B cell (primary cell): ENCODE measurements around the gene FXYD1. TPM values are rescaled to one million over a fixed set of nuclear protein-coding genes. Genes with fewer than 3 reads are reported as not detected.

ENCODE experiments used
- ATAC-seq: fragments of 200-7000 bp; cut with Tn5 transposase; one replicate; pipeline ENCODE4 v1.10.0; 2021; ENCODE audit warnings: low read depth, mild to moderate bottlenecking, moderate number of reproducible peaks, moderate library complexity
- CTCF ChIA-PET: fragments of 350-600 bp; sonication (Branson Sonifier 250); formaldehyde crosslinking; loops from one replicate; lab custom pipeline; 2021; ENCODE audit warnings: antibody characterized with exemption, inconsistent platforms; lab: Charles Lee
- POLR2A ChIA-PET: fragments of 350-600 bp; sonication (Branson Sonifier 250); formaldehyde crosslinking; loops from one replicate; lab custom pipeline; 2021; ENCODE audit warnings: antibody characterized with exemption; lab: Charles Lee
- DNase-seq: peaks from one replicate; pipeline ENCODE4 v3.0.0; 2013
- H2AFZ ChIP-seq: 2 replicates; pipeline ENCODE4 v1.6.1; 2012; ENCODE audit warnings: mild to moderate bottlenecking, low read depth, low read length; ENCODE audit not compliant: insufficient read depth, poor library complexity, severe bottlenecking
- H3K27ac ChIP-seq, 2 donors: 1 replicate in 1 of 2; 2 replicates in 1 of 2; pipeline ENCODE4 v1.5.1; 2012 to 2013; ENCODE audit warnings: low read length in 2 of 2, mild to moderate bottlenecking in 2 of 2, moderate library complexity in 1 of 2
- H3K27me3 ChIP-seq, 4 experiments: fragments of 200-600 bp in 1 of 4; sonication (generic) in 1 of 4; replicated peaks in 1 of 4; 1 replicate in 2 of 4; 2 replicates in 2 of 4; pipeline versions ENCODE4 v1.6.1 to v1.7.0; 2013 to 2016; ENCODE audit warnings: low read length in 3 of 4, mild to moderate bottlenecking in 2 of 4, mixed read lengths in 1 of 4, moderate library complexity in 1 of 4; ENCODE audit not compliant: insufficient read depth in 4 of 4, control insufficient read depth in 3 of 4; ENCODE audit errors: control extremely low read depth in 1 of 4
- H3K36me3 ChIP-seq, 2 experiments: replicated peaks in 1 of 2; 1 replicate in 1 of 2; 2 replicates in 1 of 2; pipeline versions ENCODE4 v1.6.1 to v1.7.1; 2013; ENCODE audit warnings: low read length in 1 of 2; ENCODE audit not compliant: insufficient read depth in 2 of 2, control insufficient read depth in 1 of 2; ENCODE audit errors: control extremely low read depth in 1 of 2, extremely low read depth in 1 of 2
- H3K4me1 ChIP-seq, 2 donors: fragments of 200-600 bp in 1 of 2; sonication (generic) in 1 of 2; 1 replicate in 1 of 2; 2 replicates in 1 of 2; pipeline versions ENCODE4 v1.5.1 to v1.6.1; 2013 to 2017; ENCODE audit warnings: low read length in 2 of 2; ENCODE audit not compliant: control insufficient read depth in 2 of 2, insufficient read depth in 2 of 2
- H3K4me2 ChIP-seq: replicated peaks from 2 replicates; pipeline ENCODE3; 2012; ENCODE audit warnings: mild to moderate bottlenecking, low read depth, low read length; ENCODE audit not compliant: poor library complexity, severe bottlenecking
- H3K4me3 ChIP-seq, 5 experiments: fragments of 200-600 bp in 1 of 5; sonication (generic) in 1 of 5; 1 replicate in 3 of 5; 2 replicates in 2 of 5; pipeline versions ENCODE4 v1.5.1 to v1.7.0; 2011 to 2016; ENCODE audit warnings: low read length in 4 of 5, mild to moderate bottlenecking in 4 of 5, low read depth in 2 of 5, control low read depth in 1 of 5, moderate library complexity in 1 of 5; ENCODE audit not compliant: insufficient read depth in 1 of 5; ENCODE audit errors: control extremely low read depth in 1 of 5, extremely low read depth in 1 of 5
- H3K79me2 ChIP-seq: fragments of 200-600 bp; sonication (generic); one replicate; pipeline ENCODE4 v1.6.0; 2016; ENCODE audit warnings: low read length; ENCODE audit not compliant: control insufficient read depth, insufficient read depth
- H3K9ac ChIP-seq: fragments of 200-600 bp; sonication (generic); 2 replicates; pipeline ENCODE4 v1.6.1; 2017; ENCODE audit warnings: mild to moderate bottlenecking, low read length, moderate library complexity
- H3K9me3 ChIP-seq, 3 donors: one replicate each; pipeline versions ENCODE4 v1.6.1 to v1.7.1; 2013; ENCODE audit warnings: low read length in 2 of 3; ENCODE audit not compliant: control insufficient read depth in 2 of 3, insufficient read depth in 1 of 3; ENCODE audit errors: control extremely low read depth in 1 of 3
- H4K20me1 ChIP-seq: 2 replicates; pipeline ENCODE4 v1.6.0; 2012; ENCODE audit warnings: mild to moderate bottlenecking, low read length; ENCODE audit not compliant: insufficient read depth, control insufficient read depth, poor library complexity, severe bottlenecking
- H3K27ac Mint-ChIP-seq: one replicate; pipeline ENCODE4 v1.8.0; 2021; ENCODE audit warnings: mixed read lengths
- H3K27me3 Mint-ChIP-seq: one replicate; pipeline ENCODE4 v1.8.0; 2021; ENCODE audit warnings: mixed read lengths
- H3K4me1 Mint-ChIP-seq: one replicate; pipeline ENCODE4 v1.8.0; 2021; ENCODE audit warnings: mixed read lengths
- H3K4me3 Mint-ChIP-seq: one replicate; pipeline ENCODE4 v1.8.0; 2021; ENCODE audit warnings: mixed read lengths
- H3K9me3 Mint-ChIP-seq: one replicate; pipeline ENCODE4 v1.8.0; 2022; ENCODE audit warnings: mixed read lengths; ENCODE audit not compliant: insufficient read depth
- EZH2 ChIP-seq: IDR thresholded peaks from 2 replicates; pipeline ENCODE4 v1.6.1; 2012; ENCODE audit warnings: borderline replicate concordance, low read depth, mild to moderate bottlenecking, moderate library complexity, low read length; ENCODE audit not compliant: insufficient read depth, poor library complexity, severe bottlenecking
- WGBS: methylation state at CpG from one replicate; pipeline ENCODE4 v1.1.5; 2013; ENCODE audit warnings: missing lambda C conversion rate; ENCODE audit not compliant: insufficient coverage; 5-methylcytosine and 5-hydroxymethylcytosine counted together
- intact Hi-C: fragments of 100-400 bp; cut with micrococcal nuclease; formaldehyde crosslinking; loops from one replicate; pipeline ENCODE4 v1.10.0; 2022
- polyA plus RNA-seq: library from polyadenylated mRNA; depleted of rRNA; stranded (reverse); fragments of >200 nt; gene quantifications from 2 replicates; pipeline ENCODE4 v1.2.3, GENCODE V29; 2012
- total RNA-seq, 2 donors: library from RNA; stranded (reverse); fragments of 120-200 nt in 1 of 2; gene quantifications; 1 replicate in 1 of 2; 2 replicates in 1 of 2; pipeline versions ENCODE4 v1.2.3 to v1.2.4, GENCODE V29; 2013 to 2022
- TF ChIP-seq, protein P1 (sequence below): fragments of 200-600 bp; IDR thresholded peaks from one replicate; pipeline ENCODE4 v1.8.0; 2022; ENCODE audit warnings: antibody characterized with exemption, mild to moderate bottlenecking

The FXYD1 gene
- total and polyA plus RNA-seq, 2 donors (not counting 1 experiment from before 2014, with no cell fraction given), result 3.1 to 4.7 TPM

DNA sequence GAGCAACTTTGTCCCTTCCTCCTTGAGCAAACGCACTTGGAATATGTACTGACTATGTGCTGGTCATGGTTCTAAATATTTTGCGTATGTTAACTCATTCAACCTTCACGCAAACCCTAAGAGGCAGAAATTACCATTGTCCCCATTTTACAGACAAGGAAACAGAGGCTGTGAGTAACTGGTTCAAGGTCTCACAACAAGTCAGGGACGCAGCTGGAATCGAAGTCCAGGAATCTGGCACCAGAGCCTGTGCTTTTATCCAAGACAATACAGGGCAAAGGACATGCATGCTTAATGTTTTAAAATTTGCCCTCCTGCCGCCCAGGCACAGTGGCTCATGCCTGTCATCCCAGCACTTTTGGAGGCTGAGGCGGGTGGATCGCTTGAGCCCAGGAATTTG lies 21.0 kb downstream of the FXYD1 start:
- Mint-ChIP-seq H3K27me3 (no peaks in the 10 kb centered on the region), H3K4me1 (peaks cover 37% of the 10 kb centered on the region), H3K27ac (no peak overlapping the region), H3K4me3 (no peak overlapping the region), H3K9me3 (no peaks in the 10 kb centered on the region)
- POLR2A ChIA-PET, result interaction anchor here (0.5 kb wide), 1 partner anchor 16 kb away, joined by 3 read pairs; the partner anchor contains the start of gene FXYD7
- 100% methylated on average over 5 of the region's 8 CpGs for WGBS
- no peak overlapping the region for H3K4me3 ChIP-seq
- H2AFZ ChIP-seq, result no peak overlapping the region
- H3K4me1 ChIP-seq, result peaks cover 14% of the 10 kb centered on the region in 2 donors
- CTCF ChIA-PET, result interaction anchor here (1.2 to 1.5 kb wide), 2 partner anchors 18 to 77 kb away, joined by 3 read pairs; no protein-coding TSS in a partner anchor
- H3K79me2 ChIP-seq, result peaks cover 41% of the 10 kb centered on the region
- peaks cover 57% of the 10 kb centered on the region for H4K20me1 ChIP-seq
- no peak overlapping the region for H3K27ac ChIP-seq
- peaks cover 0 to 11% (median 7%) of the 10 kb centered on the region in 3 donors for H3K9me3 ChIP-seq
- H3K36me3 ChIP-seq, result peaks cover 14 to 81% of the 10 kb centered on the region in 2 experiments
- TF ChIP-seq, protein P1, sequence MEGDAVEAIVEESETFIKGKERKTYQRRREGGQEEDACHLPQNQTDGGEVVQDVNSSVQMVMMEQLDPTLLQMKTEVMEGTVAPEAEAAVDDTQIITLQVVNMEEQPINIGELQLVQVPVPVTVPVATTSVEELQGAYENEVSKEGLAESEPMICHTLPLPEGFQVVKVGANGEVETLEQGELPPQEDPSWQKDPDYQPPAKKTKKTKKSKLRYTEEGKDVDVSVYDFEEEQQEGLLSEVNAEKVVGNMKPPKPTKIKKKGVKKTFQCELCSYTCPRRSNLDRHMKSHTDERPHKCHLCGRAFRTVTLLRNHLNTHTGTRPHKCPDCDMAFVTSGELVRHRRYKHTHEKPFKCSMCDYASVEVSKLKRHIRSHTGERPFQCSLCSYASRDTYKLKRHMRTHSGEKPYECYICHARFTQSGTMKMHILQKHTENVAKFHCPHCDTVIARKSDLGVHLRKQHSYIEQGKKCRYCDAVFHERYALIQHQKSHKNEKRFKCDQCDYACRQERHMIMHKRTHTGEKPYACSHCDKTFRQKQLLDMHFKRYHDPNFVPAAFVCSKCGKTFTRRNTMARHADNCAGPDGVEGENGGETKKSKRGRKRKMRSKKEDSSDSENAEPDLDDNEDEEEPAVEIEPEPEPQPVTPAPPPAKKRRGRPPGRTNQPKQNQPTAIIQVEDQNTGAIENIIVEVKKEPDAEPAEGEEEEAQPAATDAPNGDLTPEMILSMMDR, result no peak
- TF ChIP-seq EZH2, result no peak
- intact Hi-C loops, result loop anchor here (10.0 kb wide), 1 partner anchor 305 kb away; no protein-coding TSS in a partner anchor
- no peak overlapping the region for H3K9ac ChIP-seq
- H3K27me3 ChIP-seq, result no peaks in the 10 kb centered on the region
- ATAC-seq (no peak), DNase-seq (no peak)
- H3K4me2 ChIP-seq, result no peak overlapping the region

DNA sequence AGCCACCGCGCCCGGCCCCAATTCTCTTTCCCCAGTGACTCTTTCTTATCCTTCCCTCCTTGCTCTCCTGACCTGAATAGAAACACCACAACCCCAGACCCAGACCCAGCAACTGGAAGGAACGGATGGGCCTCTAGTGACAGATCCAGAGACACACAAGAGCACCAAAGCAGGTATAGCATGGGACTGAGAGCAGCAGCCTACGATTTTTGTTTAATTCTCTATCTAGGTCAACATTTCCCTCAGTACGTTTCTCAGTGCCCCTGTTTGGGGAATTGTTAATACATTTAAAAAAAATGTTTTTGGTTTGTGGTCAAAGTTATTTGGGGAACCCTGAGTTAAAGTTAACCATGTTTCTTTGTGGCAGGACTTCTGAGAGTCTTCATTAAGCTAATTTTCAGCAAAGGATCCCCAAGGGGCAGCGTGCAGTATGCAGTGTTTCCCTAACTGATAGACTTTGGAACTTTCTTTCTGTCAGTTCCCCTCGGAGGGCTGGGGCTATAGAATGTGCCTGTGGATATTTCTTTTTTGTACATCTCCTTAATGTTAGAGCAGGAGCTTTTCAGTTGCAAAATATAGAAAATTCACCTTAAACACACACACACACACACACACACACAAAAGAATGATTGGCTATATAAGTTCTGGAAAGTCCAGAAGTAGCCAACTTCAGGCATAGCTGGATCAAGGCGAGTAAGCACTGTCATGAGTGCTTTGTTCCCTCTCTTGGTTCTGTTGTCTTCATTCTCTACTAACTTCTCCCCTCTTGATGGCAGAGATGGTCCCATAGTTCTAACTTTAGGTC lies 22.2 kb downstream of the FXYD1 start:
- Histone ChIP-seq H3K9ac (no peak overlapping the region), H4K20me1 (peaks cover 49% of the 10 kb centered on the region), H3K4me2 (no peak overlapping the region), H3K9me3 (peaks cover 0 to 11% (median 7%) of the 10 kb centered on the region in 3 donors), H3K4me3 (no peak overlapping the region), H3K27me3 (no peaks in the 10 kb centered on the region), H3K4me1 (peaks cover 9 to 10% of the 10 kb centered on the region in 2 donors), H2AFZ (no peak overlapping the region), H3K36me3 (peaks cover 14 to 93% of the 10 kb centered on the region in 2 experiments), H3K79me2 (peaks cover 28% of the 10 kb centered on the region), H3K27ac (peak overlapping the region in 1 of 2 donors; percentile 2)
- ATAC-seq, result no peak
- Mint-ChIP-seq H3K4me1 (peaks cover 29% of the 10 kb centered on the region), H3K9me3 (no peaks in the 10 kb centered on the region), H3K27ac (peak overlapping the region; percentile 38), H3K27me3 (no peaks in the 10 kb centered on the region), H3K4me3 (no peak overlapping the region)
- WGBS, result 96% methylated on average over 3 of the region's 9 CpGs
- ChIA-PET POLR2A (no interaction called here), CTCF (interaction anchor here (0.6 to 1.5 kb wide), 2 partner anchors 39 to 75 kb away, joined by 3 read pairs; no protein-coding TSS in a partner anchor)
- no peak for TF ChIP-seq EZH2
- TF ChIP-seq, protein P1, result no peak
- no peak for DNase-seq
- intact Hi-C loops, result no loop called here
